Ovary (tissue), 9 donors: ENCODE data around the gene WDR35. TPM values are rescaled to one million over a fixed set of nuclear protein-coding genes. Genes with fewer than 3 reads are reported as not detected.
"Not testable (repeated sequence)": the region's sequence is repeated elsewhere in the genome, so short reads cannot be mapped to it uniquely, and the experiment has no call there.

Source experiments
- DNase-seq, 5 donors: peaks; one replicate each; pipeline ENCODE4 v3.0.0-alpha.2; 2019 to 2020
- H3K27ac ChIP-seq, 2 donors: fragments of 200-600 bp; one replicate each; pipeline versions ENCODE4 v1.5.1 to v1.8.0; 2019 to 2022
- H3K27me3 ChIP-seq: fragments of 200-600 bp; one replicate; pipeline ENCODE4 v1.8.0; 2022
- H3K36me3 ChIP-seq: fragments of 200-600 bp; sonication (generic); one replicate; pipeline ENCODE4 v1.5.1; 2019
- H3K4me1 ChIP-seq: one replicate; pipeline ENCODE4 v1.8.1; 2013; ENCODE audit warnings: mild to moderate bottlenecking, moderate library complexity; ENCODE audit not compliant: insufficient read depth
- H3K4me3 ChIP-seq: fragments of 200-600 bp; sonication (generic); one replicate; pipeline ENCODE4 v1.5.1; 2017
- H3K9me3 ChIP-seq, 2 donors: fragments of 200-600 bp in 1 of 2; sonication (generic) in 1 of 2; one replicate each; pipeline versions ENCODE4 v1.5.1 to v1.8.1; 2013 to 2019; ENCODE audit warnings: mild to moderate bottlenecking in 1 of 2, moderate library complexity in 1 of 2
- EP300 ChIP-seq: sonication (generic); formaldehyde crosslinking; IDR thresholded peaks from one replicate; pipeline ENCODE4 v1.6.1; 2017; ENCODE audit warnings: antibody characterized with exemption
- POLR2A ChIP-seq: fragments of 450-650 bp; IDR thresholded peaks from one replicate; pipeline ENCODE4 v1.6.1; 2017; ENCODE audit warnings: antibody characterized with exemption, mild to moderate bottlenecking, moderate library complexity
- WGBS, 3 donors: extraction: QIAGEN DNeasy Blood & Tissue Kit in 1 of 3; methylation state at CpG; one replicate each; pipeline versions ENCODE4 v1.1.5 to v1.1.7; 2013 to 2017; 5-methylcytosine and 5-hydroxymethylcytosine counted together
- intact Hi-C, 4 donors: fragments of 100-400 bp; cut with DNase I; formaldehyde crosslinking; loops; one replicate each; pipeline versions ENCODE4 v1.11.0 to v1.15.1; 2022 to 2023
- polyA plus RNA-seq, 2 donors: library from polyadenylated mRNA; stranded (reverse); fragments of 200-250 nt in 1 of 2; fragments of 350-450 nt in 1 of 2; fragmentation: Illumina TruSeq in 1 of 2; extraction: RNeasy Lipid Tissue Mini Kit (QIAGEN cat#74804) in 1 of 2; gene quantifications; one replicate each; pipeline ENCODE4 v1.2.3, GENCODE V29; 2013 to 2014
- total RNA-seq, 7 donors: library from RNA; depleted of rRNA in 2 of 7; stranded (reverse); fragments of >200 nt in 2 of 7; fragmentation: NEBNext Ultra II Directional in 3 of 7; extraction: Animal tissue kit (Norgen Biotek cat#: 25700) in 3 of 7; gene quantifications; one replicate each; pipeline versions ENCODE4 v1.1.0 to v1.2.4, GENCODE V29; 2016 to 2023
- TF ChIP-seq, protein P1 (sequence below), 3 donors: fragments of 450-650 bp in 2 of 3; fragments of 200-600 bp in 1 of 3; IDR thresholded peaks; one replicate each; pipeline versions ENCODE4 v1.5.1 to v1.8.0; 2016 to 2022; ENCODE audit warnings: antibody characterized with exemption in 3 of 3, mild to moderate bottlenecking in 1 of 3
- donor health status: DM: no; HTN: no; CAD: no; lungs with moderate emphysema.
- donor health status: DM: no; HTN: no; CAD: no.
- donor health status: Bipolar disorder and iron deficiency.
- donor health status: DM: yes; HTN: yes; CAD: no.
- donor health status: DM: no; HTN: no; CAD: no.
- donor health status: DM: yes; HTN: yes; CAD: no.

The WDR35 gene
- total and polyA plus RNA-seq, 9 donors = 7.1 to 19.3 (median 14.5) TPM

DNA sequence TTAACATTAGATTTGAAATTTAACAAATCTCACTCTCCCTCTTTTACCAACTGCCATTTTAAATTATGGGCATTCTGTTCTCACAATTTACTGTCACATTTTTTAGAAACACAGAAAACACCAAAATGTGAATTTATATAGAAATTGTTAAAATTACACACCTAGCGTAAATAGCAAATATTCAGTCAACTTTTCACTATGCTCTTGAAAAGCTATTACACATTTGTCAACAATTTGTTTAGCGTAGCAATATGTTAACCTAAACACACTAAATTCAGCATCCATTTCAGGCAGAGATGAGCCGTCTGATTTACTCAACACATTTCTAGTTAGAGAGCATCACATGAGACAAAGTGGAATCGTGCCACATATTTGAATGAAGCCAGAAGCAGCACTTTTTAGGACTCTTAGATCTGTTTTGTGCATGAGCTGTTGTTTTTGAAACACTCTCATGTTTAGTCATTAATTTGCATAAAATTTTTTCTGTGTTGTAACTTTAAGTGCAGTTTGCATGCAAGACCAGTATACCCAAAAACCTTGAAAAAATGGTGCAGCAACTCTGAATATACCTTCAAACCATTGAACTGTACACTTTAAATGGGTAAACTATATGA lies 96.3 kb downstream of the WDR35 start:
- H3K4me1 ChIP-seq = peaks cover 6% of the 10 kb centered on the region
- H3K9me3 ChIP-seq = no peaks in the 10 kb centered on the region
- no peak overlapping the region for H3K4me3 ChIP-seq
- 77 to 91% (median 88%) methylated on average over 4 of the region's 4 CpGs for WGBS, 3 donors
- no peak for DNase-seq
- H3K36me3 ChIP-seq = no peaks in the 10 kb centered on the region
- no peaks in the 10 kb centered on the region for H3K27me3 ChIP-seq
- H3K27ac ChIP-seq = no peak overlapping the region
- intact Hi-C loops = no loop called here
- TF ChIP-seq, protein P1, sequence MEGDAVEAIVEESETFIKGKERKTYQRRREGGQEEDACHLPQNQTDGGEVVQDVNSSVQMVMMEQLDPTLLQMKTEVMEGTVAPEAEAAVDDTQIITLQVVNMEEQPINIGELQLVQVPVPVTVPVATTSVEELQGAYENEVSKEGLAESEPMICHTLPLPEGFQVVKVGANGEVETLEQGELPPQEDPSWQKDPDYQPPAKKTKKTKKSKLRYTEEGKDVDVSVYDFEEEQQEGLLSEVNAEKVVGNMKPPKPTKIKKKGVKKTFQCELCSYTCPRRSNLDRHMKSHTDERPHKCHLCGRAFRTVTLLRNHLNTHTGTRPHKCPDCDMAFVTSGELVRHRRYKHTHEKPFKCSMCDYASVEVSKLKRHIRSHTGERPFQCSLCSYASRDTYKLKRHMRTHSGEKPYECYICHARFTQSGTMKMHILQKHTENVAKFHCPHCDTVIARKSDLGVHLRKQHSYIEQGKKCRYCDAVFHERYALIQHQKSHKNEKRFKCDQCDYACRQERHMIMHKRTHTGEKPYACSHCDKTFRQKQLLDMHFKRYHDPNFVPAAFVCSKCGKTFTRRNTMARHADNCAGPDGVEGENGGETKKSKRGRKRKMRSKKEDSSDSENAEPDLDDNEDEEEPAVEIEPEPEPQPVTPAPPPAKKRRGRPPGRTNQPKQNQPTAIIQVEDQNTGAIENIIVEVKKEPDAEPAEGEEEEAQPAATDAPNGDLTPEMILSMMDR (IDR thresholded peaks at IDR 0.05) = no peak
- TF ChIP-seq POLR2A (no peak), EP300 (no peak)

DNA sequence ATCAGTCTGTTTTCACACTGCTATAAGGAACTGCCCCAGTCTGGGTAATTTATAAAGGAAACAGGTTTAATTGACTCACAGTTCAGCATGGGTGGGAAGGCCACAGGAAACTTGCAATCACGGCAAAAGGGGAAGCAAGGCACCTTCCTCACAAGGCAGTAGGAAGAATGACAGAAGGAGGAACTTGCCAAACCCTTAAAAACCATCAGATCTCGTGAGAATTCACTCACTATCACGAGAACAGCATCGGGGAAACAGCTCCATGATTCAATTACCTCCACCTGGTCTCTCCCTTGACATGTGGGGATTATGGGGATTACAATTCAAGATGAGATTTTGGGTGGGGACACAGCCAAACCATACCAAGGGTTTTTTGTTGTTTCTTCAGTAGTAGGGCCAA lies 97.9 kb downstream of the WDR35 start:
- H3K27me3 ChIP-seq, DNase-seq: not testable (repeated sequence)
- WGBS, 3 donors = 73 to 78% (median 75%) methylated on average over 4 of the region's 4 CpGs

DNA sequence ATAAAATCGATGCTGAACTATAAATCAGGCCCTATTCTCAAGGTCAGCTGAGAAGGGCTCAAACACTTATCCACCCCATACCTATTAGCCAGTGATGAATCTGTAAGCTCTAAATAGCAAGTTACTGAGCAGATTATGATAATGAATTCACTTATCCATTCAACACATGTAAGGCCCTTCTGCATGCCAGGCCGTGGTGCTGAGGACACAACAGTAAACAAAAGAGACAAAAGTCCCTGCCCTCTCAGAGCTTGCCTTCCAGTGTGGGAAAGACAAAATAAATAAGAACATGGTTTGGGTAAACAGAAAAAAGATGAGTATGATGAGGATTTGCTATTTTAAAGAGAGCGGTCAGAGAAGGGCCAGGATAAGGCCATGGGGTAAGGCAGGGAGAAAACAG lies 99.8 kb downstream of the WDR35 start:
- intact Hi-C loops = no loop called here
- Histone ChIP-seq H3K27ac (no peak overlapping the region), H3K9me3 (no peaks in the 10 kb centered on the region), H3K27me3 (no peaks in the 10 kb centered on the region), H3K4me1 (no peaks in the 10 kb centered on the region), H3K36me3 (no peaks in the 10 kb centered on the region), H3K4me3 (no peak overlapping the region)
- TF ChIP-seq EP300 (no peak), POLR2A (no peak)
- TF ChIP-seq, protein P1 (IDR thresholded peaks at IDR 0.05) = no peak
- no peak for DNase-seq
- 46 to 61% (median 51%) methylated on average over 3 of the region's 3 CpGs for WGBS, 3 donors

More for the DNA sequence above, 97.9 kb downstream of the WDR35 start:
- H3K27ac ChIP-seq, H3K36me3 ChIP-seq, intact Hi-C loops, H3K9me3 ChIP-seq, H3K4me3 ChIP-seq, H3K4me1 ChIP-seq: not testable (repeated sequence)

DNA sequence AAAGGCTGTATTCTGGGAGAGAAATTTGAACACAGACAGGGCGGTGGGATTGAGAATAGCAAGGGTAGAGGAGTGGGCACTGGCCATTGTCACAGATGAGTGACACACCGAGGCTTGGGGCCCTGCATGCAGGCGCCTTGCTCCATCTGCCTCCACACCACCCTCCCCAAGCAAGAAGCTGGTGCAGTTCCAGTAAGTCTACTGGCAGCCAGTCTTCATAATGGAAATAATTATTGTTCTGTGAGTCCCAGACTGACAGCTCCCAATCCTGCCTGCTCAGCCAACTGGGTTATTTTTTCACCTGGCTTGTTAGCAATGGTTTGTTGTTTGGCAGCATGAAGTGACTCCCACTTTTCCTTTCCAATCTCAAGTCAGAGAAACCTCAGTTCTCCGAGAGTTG lies 101.1 kb downstream of the WDR35 start:
- no peak overlapping the region for H3K27ac ChIP-seq
- H3K4me1 ChIP-seq = no peaks in the 10 kb centered on the region
- H3K27me3 ChIP-seq = no peaks in the 10 kb centered on the region
- H3K4me3 ChIP-seq = no peak overlapping the region
- no peaks in the 10 kb centered on the region for H3K36me3 ChIP-seq
- no peak for TF ChIP-seq EP300
- TF ChIP-seq POLR2A = no peak
- TF ChIP-seq, protein P1 (IDR thresholded peaks at IDR 0.05) = no peak
- intact Hi-C loops = no loop called here
- DNase-seq = no peak
- WGBS, 3 donors = 88 to 94% (median 93%) methylated on average over 4 of the region's 4 CpGs
- no peaks in the 10 kb centered on the region for H3K9me3 ChIP-seq

DNA sequence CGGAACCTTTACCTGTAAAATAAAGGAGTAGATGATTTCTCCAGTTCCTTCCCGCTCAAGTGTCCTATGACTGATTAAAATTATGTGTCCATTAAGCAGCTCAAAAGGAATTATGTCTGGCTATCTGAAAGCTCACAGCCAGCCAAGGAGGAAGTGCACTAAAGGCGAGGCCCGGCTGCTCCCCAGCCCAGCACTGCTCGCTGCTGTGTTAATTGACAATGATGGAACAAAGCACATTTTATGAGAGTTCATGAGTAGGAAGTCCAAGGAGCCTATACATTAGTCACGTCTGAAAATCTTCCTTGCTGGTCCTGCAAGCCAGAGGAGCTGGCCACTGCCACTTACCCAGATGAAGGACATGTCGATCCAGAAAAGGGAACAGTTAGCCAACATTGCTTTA lies 102.4 kb downstream of the WDR35 start:
- H3K4me1 ChIP-seq = no peaks in the 10 kb centered on the region
- H3K27ac ChIP-seq = no peak overlapping the region
- WGBS, 3 donors = 85 to 93% (median 90%) methylated on average over 7 of the region's 7 CpGs
- no peaks in the 10 kb centered on the region for H3K36me3 ChIP-seq
- no peak overlapping the region for H3K4me3 ChIP-seq
- intact Hi-C loops = no loop called here
- no peaks in the 10 kb centered on the region for H3K9me3 ChIP-seq
- TF ChIP-seq, protein P1 (IDR thresholded peaks at IDR 0.05) = no peak
- no peak for TF ChIP-seq EP300
- no peak for TF ChIP-seq POLR2A
- H3K27me3 ChIP-seq = no peaks in the 10 kb centered on the region
- no peak for DNase-seq
